ENCODE data around the gene SLC27A1.
"Not testable (repeated sequence)": the region's sequence is repeated elsewhere in the genome, so short reads cannot be mapped to it uniquely, and the experiment has no call there.

The SLC27A1 gene

DNA sequence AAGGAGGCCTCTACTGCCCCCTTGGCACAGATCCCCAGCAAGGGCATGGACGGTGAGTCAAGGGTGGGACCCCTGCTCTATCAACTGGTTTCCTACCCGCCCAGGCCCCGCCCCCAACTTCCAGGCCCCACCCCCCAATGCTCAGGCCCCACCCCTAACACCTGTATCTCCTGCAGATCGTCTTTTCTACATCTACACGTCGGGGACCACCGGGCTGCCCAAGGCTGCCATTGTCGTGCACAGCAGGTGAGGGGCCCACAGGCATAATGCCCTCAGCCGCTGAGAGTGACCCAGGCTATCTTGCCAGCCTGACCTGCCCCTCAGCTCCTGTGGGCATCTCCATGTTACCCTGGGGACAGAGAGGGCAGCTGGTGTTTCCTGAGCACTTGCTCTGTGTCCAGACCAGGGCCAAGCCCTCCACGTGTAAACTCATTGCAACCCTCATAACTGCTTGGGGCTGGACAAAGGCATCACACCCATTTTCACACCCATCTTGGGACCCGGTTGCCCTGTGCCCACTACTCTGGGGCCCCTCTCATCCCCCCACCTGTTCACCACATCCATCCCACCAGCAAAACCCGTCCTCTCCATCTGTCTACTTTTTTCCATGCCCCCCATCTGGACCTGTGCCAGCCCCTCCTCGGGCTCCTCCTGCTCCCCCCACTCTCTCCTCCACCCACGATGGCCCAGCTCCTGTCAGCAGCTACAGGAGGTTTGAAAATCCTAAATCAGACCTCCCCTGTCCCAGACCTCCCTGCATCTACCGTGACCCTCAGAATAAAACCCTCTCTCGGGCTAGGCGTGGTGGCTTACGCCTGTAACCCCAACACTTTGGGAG, 17.2 kb downstream of the SLC27A1 start:
- ATAC-seq = no peak

GRCh38 chr19:17488593-17489391, 18.5 kb downstream of the SLC27A1 start:
- ATAC-seq = peak; percentile 96

DNA sequence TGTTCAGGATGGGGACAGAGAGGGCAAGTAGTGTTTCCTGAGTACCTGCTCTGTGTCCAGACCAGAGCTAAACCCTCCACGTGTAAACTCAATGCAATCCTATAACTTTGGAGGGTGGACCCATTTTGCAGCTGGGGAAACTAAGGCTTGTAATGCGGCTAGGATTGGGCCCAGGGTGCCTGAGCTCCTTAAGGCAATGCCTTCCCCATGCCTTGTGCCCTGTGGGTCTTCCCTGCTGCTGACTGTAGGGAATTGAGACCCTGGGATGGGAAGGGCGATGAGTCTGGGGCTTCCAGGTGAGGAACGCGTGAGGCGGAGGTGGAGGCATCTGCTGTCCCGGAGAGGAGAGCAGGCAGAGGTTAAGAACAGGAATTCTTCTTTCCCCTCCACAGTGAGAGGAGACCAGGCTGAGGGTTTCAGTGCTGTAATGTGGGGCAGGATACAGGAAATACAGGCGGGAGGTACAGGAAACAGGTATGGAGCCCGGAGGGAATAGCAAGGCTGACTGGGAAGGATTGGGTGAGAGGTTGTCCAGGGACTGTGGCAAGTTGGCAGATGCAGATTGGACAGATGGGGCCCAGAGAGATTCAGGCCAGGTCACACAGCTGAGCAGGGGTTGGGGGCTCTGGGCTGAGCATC, 19.2 kb downstream of the SLC27A1 start:
- ATAC-seq = no peak

GRCh38 chr19:17490411-17490810, 20.1 kb downstream of the SLC27A1 start:
- no peak for ATAC-seq

DNA sequence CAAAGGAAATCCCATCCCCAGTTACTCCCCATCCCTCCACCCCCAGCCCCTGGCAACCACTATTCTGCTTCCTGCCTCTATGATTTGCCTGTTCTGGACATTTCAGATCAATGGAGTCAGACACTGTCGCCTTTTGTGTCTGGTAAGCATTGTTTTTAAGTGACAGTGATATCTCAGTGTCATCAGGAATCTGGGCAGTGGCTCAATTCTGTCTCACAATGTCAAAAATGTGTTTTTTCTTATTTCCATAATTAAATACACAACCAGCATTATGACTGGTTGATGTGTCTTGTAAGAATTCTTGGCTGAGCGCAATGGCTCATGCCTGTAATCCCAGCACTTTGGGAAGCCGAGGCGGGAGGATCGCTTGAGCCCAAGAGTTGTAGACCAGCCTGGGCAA, 21.0 kb downstream of the SLC27A1 start:
- ATAC-seq = no peak

- no peak for ATAC-seq
These were observed 25.4 kb downstream of the SLC27A1 start for GRCh38 chr19:17495639-17496296.

DNA sequence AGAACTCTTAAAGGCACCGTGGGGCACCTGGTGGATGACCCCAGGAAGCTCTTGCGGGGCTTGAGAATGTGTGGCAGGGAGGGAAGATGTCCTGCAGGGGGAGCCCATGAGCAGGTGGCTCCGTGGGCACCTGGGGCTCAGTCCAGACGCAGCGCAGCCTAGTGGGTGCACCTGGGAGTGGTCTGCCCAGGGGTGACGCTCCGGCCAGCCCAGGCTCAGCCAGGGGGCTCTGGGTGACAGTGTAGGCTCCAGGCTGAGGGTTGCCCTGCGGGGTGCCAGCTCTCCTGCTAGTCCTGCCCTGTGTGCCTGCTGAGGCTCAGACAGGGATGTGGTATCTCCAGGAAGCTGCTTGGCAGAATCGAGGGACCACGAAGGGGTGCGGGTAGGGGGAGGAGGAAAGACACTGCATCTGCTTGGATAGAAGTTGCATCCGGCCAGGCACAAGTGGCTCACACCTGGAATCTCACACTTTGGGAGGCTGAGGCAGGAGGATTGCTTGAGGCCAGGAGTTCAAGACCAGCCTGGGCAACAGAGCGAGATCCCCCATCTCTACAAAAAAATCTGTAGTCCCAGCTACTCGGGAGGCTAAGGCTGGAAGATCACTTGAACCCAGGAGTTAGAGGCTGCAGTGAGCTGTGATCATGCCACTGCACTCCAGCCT, 26.1 kb downstream of the SLC27A1 start:
- ATAC-seq = peak; percentile 97 to 98

GRCh38 chr19:17497149-17497798, 26.9 kb downstream of the SLC27A1 start:
- ATAC-seq = no peak

DNA sequence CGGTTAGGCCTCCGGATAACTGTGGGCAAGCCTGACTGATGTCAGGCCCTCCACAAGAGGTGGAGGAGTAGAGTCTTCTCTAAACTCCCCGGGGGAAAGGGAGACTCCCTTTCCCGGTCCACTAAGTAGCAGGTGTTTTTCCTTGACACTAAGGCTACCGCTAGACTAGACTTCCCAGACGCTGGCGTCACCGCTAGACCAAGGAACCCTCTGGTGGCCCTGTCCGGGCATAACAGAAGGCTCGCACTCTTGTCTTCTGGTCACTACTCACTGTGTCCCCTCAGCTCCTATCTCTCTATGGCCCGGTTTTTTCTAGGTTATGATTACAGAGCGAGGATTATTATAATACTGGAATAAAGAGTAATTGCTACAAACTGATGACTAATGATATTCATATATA, 28.7 kb downstream of the SLC27A1 start:
- ATAC-seq = not testable (repeated sequence)

GRCh38 chr19:17499648-17500446, 29.5 kb downstream of the SLC27A1 start:
- no peak for ATAC-seq

DNA sequence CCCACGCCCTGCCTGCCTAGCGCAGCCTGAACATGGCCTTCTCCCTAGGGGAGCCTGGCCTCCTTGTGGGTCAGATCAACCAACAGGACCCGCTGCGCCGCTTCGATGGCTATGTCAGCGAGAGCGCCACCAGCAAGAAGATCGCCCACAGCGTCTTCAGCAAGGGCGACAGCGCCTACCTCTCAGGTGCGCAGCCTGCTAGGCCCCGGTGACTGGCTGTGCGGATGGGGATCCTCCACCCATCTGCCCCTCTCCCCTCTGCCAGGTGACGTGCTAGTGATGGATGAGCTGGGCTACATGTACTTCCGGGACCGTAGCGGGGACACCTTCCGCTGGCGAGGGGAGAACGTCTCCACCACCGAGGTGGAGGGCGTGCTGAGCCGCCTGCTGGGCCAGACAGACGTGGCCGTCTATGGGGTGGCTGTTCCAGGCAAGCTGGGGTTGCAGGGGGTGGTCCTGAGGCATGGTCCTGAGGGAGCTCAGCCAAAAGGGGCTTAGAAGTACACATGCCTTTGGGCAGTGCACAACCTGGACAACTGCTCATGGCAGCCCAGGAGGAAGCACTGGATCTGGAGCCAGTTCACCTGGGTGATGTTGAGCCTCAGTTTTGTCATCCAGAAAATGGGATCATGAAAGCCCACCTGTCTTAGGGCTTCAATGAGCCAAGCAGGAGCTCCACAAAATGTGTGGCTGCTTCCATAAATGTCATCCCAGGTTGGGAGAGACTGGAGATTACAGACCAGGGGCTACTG, 30.3 kb downstream of the SLC27A1 start:
- no peak for ATAC-seq

DNA sequence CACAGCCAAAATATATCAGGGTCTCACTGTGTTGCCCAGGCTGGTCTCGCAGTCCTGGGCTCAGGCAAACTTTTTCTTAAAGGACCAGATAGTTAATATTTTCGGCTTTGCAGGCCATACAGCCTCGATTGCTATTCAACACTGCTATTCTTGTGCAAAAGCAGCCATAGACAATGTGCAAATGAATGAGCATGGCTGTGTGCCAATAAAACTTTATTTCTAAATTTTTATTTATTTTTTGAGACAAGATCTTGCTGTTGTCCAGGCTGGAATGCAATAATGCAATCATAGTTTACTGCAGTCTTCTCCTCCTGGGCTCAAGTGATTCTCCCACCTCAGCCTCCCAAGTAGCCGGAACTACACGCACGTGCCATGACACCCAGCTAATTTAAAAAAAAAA, 32.9 kb downstream of the SLC27A1 start:
- ATAC-seq = no peak

- ATAC-seq = no peak
These were observed 33.7 kb downstream of the SLC27A1 start for GRCh38 chr19:17504030-17504429.

DNA sequence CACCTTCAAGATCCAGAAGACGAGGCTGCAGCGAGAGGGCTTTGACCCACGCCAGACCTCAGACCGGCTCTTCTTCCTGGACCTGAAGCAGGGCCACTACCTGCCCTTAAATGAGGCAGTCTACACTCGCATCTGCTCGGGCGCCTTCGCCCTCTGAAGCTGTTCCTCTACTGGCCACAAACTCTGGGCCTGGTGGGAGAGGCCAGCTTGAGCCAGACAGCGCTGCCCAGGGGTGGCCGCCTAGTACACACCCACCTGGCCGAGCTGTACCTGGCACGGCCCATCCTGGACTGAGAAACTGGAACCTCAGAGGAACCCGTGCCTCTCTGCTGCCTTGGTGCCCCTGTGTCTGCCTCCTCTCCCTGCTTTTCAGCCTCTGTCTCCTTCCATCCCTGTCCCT, 34.1 kb downstream of the SLC27A1 start:
- ATAC-seq = no peak

DNA sequence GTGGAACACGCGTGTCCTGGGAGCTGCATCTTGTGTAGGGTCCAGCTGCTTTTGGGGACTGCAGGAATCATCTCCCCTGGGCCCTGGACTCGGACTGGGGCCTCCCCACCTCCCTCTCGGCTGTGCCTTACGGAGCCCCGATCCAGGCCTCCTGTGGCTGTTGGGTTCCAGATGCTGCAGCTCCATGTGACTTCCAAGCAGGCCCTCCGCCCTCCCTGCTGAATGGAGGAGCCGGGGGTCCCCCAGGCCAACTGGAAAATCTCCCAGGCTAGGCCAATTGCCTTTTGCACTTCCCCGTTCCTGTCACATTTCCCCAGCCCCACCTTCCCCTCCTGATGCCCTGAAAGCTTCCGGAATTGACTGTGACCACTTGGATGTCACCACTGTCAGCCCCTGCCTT, 34.9 kb downstream of the SLC27A1 start:
- ATAC-seq = no peak

GRCh38 chr19:17506745-17507144, 36.4 kb downstream of the SLC27A1 start:
- no peak for ATAC-seq

- ATAC-seq = not testable (repeated sequence)
These were observed 38.2 kb downstream of the SLC27A1 start for GRCh38 chr19:17508558-17508933.

DNA sequence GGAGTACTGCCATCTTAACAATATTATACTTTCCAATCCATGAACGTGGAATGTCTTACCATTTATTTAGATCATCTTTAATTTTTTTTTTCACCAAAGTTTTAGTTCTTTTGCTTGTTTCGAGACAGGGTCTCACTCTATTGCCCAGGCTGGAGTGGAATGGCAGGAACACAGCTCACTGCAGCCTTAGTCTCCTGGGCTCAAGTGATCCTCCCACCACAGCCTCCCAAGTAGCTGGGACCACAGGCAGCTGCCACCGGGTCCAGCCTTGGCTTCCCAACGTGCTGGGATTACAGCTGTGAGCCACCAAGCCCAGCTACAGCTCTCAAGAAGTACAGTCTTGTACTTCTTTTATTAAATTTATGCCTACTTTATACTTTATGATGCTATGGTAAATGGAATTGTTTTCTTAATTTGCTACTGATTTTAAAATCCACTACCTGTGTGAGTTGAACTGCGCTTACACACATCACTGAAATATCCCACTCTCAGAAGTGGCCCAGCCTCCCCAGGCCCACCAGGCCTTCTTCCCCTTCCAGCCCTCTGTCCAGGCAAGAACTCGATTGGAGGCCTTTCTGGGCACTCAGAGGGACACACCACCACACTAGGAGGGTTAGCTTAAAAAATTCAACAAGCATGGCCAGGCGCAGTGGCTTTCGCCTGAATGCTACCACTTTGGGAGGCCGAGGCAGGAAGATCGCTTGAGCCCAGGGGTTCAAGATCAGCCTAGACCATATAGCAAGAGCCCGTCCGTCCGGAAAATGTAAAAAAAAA, 40.1 kb downstream of the SLC27A1 start:
- no peak for ATAC-seq
